Measurements from ENCODE around the gene IGF1R.

DNA sequence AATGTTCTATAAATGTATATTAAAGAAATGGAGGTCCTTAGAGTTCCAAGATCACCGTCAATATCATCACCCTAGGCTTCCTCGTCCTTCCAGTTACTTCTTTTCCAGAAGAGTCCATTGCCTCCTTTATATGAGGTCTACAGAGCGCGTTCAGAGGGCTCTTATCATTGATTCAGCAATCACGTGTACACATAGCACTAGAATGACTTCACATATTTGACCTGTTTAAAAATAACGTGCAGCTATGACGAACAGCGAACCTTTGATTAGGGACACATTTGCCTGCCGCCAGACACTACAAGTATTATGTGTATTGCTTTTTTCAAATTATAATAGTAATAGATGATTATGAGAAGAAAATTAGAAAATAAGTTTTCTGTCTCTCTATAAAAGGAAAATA is 26.0 kb downstream of the IGF1R start:
- no peak for TF ChIP-seq RNF2 (conservative IDR thresholded peaks at IDR 0.05; ENCODE audit: low read depth)
- TF ChIP-seq PBX3 (CRISPR knock-in tag; IDR thresholded peaks at IDR 0.05; ENCODE audit: borderline replicate concordance) = no peak
- TF ChIP-seq ZNF724P (CRISPR knock-in tag; IDR thresholded peaks at IDR 0.05; ENCODE audit: borderline replicate concordance) = no peak
- no peak for TF ChIP-seq THAP11 (CRISPR knock-in tag; IDR thresholded peaks at IDR 0.05)
- TF ChIP-seq NFE2L1 (CRISPR knock-in tag; IDR thresholded peaks at IDR 0.05; ENCODE audit: borderline replicate concordance) = no peak
- TF ChIP-seq, protein P1, sequence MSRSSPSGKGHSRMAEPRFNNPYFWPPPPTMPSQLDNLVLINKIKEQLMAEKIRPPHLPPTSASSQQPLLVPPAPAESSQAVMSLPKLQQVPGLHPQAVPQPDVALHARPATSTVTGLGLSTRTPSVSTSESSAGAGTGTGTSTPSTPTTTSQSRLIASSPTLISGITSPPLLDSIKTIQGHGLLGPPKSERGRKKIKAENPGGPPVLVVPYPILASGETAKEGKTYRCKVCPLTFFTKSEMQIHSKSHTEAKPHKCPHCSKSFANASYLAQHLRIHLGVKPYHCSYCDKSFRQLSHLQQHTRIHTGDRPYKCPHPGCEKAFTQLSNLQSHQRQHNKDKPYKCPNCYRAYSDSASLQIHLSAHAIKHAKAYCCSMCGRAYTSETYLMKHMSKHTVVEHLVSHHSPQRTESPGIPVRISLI (CRISPR knock-in tag; IDR thresholded peaks at IDR 0.05; ENCODE audit: borderline replicate concordance) = no peak
- TF ChIP-seq, protein P2, sequence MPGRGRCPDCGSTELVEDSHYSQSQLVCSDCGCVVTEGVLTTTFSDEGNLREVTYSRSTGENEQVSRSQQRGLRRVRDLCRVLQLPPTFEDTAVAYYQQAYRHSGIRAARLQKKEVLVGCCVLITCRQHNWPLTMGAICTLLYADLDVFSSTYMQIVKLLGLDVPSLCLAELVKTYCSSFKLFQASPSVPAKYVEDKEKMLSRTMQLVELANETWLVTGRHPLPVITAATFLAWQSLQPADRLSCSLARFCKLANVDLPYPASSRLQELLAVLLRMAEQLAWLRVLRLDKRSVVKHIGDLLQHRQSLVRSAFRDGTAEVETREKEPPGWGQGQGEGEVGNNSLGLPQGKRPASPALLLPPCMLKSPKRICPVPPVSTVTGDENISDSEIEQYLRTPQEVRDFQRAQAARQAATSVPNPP (CRISPR knock-in tag; IDR thresholded peaks at IDR 0.05) = no peak
- TF ChIP-seq CTCF (CRISPR knock-in tag; IDR thresholded peaks at IDR 0.05) = no peak
- TF ChIP-seq ZFP41 (CRISPR knock-in tag; IDR thresholded peaks at IDR 0.05; ENCODE audit: borderline replicate concordance) = no peak
- TF ChIP-seq CBFB (CRISPR knock-in tag; IDR thresholded peaks at IDR 0.05) = no peak
